Hindlimb muscle (tissue), 1 donor: Measurements from ENCODE around the gene MPV17. TPM values are rescaled to one million over a fixed set of nuclear protein-coding genes. Genes with fewer than 3 reads are reported as not detected.
"Not testable (repeated sequence)": the region's sequence is repeated elsewhere in the genome, so short reads cannot be mapped to it uniquely, and the experiment has no call there.

Experiments used
- DNase-seq: peaks from one replicate; pipeline ENCODE4 v3.0.0-alpha.2; 2013
- polyA plus RNA-seq: library from polyadenylated mRNA; unstranded; fragments of 120-200 nt; gene quantifications from one replicate; pipeline ENCODE4 v1.2.1, GENCODE V29; 2013; ENCODE audit not compliant: insufficient read length

MPV17 gene
- polyA plus RNA-seq, 1 donor, result 46.8 TPM

- DNase-seq, result no peak
Measured at GRCh38 chr2:27322301-27322765, 564 bp downstream of the MPV17 start.

GRCh38 chr2:27320958-27321543 is 1.8 kb downstream of the MPV17 start:
- DNase-seq, result no peak

- not testable (repeated sequence) for DNase-seq
Measured at GRCh38 chr2:27319839-27320238, 3.1 kb downstream of the MPV17 start.

GRCh38 chr2:27316655-27317412 is 6.1 kb downstream of the MPV17 start:
- DNase-seq, result no peak

- DNase-seq, result no peak
Measured at GRCh38 chr2:27315122-27315521, 7.8 kb downstream of the MPV17 start.

- DNase-seq, result no peak
Measured at GRCh38 chr2:27314709-27315108, 8.2 kb downstream of the MPV17 start.

GRCh38 chr2:27313882-27314645 is 8.8 kb downstream of the MPV17 start:
- DNase-seq, result no peak

GRCh38 chr2:27312152-27312551 is 10.7 kb downstream of the MPV17 start:
- DNase-seq, result no peak

- no peak for DNase-seq
Measured at GRCh38 chr2:27309651-27310050, 13.2 kb downstream of the MPV17 start.

- peak; percentile 51 for DNase-seq
Measured at GRCh38 chr2:27308359-27308881, 14.5 kb downstream of the MPV17 start, which contains the start of gene UCN. TSS of gene UCN (minus strand) at chr2:27308445. CDS start at chr2:27307895, 550 bp downstream.

GRCh38 chr2:27307545-27308358 is 15.1 kb downstream of the MPV17 start:
- no peak for DNase-seq

- DNase-seq, result no peak
Measured at GRCh38 chr2:27307287-27307544, 15.7 kb downstream of the MPV17 start.

GRCh38 chr2:27306573-27307286 is 16.2 kb downstream of the MPV17 start:
- no peak for DNase-seq

GRCh38 chr2:27306136-27306535 is 16.8 kb downstream of the MPV17 start:
- DNase-seq, result no peak

- no peak for DNase-seq
Measured at GRCh38 chr2:27305516-27305915, 17.4 kb downstream of the MPV17 start.

GRCh38 chr2:27304488-27305240 is 18.2 kb downstream of the MPV17 start:
- DNase-seq, result no peak

GRCh38 chr2:27303093-27304025 is 19.5 kb downstream of the MPV17 start:
- no peak for DNase-seq

GRCh38 chr2:27300606-27301005 is 22.3 kb downstream of the MPV17 start:
- DNase-seq, result not testable (repeated sequence)

- no peak for DNase-seq
Measured at GRCh38 chr2:27298391-27299080, 24.4 kb downstream of the MPV17 start.
